K562 (cell line): ENCODE data around the gene TULP1. TPM values are rescaled to one million over a fixed set of nuclear protein-coding genes. Genes with fewer than 3 reads are reported as not detected.

Experiments used
- CBX1 ChIP-seq: sonication (generic); IDR thresholded peaks from 2 replicates; pipeline ENCODE4 v1.6.1; 2016; ENCODE audit warnings: antibody characterized with exemption, low read depth, mild to moderate bottlenecking
- HLTF ChIP-seq: fragments of 450-650 bp; IDR thresholded peaks from 2 replicates; pipeline ENCODE4 v1.6.1; 2016
- PML ChIP-seq: IDR thresholded peaks from 2 replicates; pipeline ENCODE4 v1.6.1; 2012; ENCODE audit warnings: low read length, inconsistent platforms
- RBM25 ChIP-seq: fragments of 200-400 bp; formaldehyde crosslinking; IDR thresholded peaks from 2 replicates; pipeline ENCODE4 v1.6.1; 2018; ENCODE audit warnings: low read length, low read depth, moderate library complexity; ENCODE audit not compliant: severe bottlenecking
- SPI1 ChIP-seq: IDR thresholded peaks from 2 replicates; pipeline ENCODE4 v1.6.1; 2011; ENCODE audit warnings: low read depth, low read length, control low read depth, borderline replicate concordance
- TCF7L2 ChIP-seq: fragments of 150-350 bp; IDR thresholded peaks from 2 replicates; pipeline ENCODE4 v1.6.1; 2016; ENCODE audit warnings: low read depth, mild to moderate bottlenecking, low read length, moderate library complexity
- ZFP36 ChIP-seq: fragments of 150-350 bp; IDR thresholded peaks from 2 replicates; pipeline ENCODE4 v1.6.1; 2018; ENCODE audit warnings: low read length, low read depth; ENCODE audit not compliant: partially characterized antibody
- ZNF165 ChIP-seq: fragments of 250-450 bp; sonication (Bioruptor Pico); IDR thresholded peaks from 2 replicates; pipeline ENCODE4 v1.4.0; 2020; ENCODE audit warnings: borderline replicate concordance
- ZNF175 ChIP-seq: fragments of 200-800 bp; sonication (Bioruptor generic); IDR thresholded peaks from 2 replicates; pipeline ENCODE4 v1.6.1; 2016; ENCODE audit warnings: low read depth, mild to moderate bottlenecking, missing genetic modification characterization, missing compliant biosample characterization
- ZNF696 ChIP-seq: fragments of 250-450 bp; sonication (Bioruptor Pico); conservative IDR thresholded peaks from 2 replicates; pipeline ENCODE4 v1.4.0; 2020; ENCODE audit warnings: mild to moderate bottlenecking, moderate library complexity
- polyA plus RNA-seq, 8 experiments: library from polyadenylated mRNA; depleted of rRNA in 4 of 8; stranded (reverse) in 5 of 8; unstranded in 3 of 8; fragments of >200 nt; fragmentation: Nextera tagmentation in 2 of 8; fragmentation: Illumina TruSeq in 1 of 8; extraction: Ambion mirVana in 2 of 8; extraction: Trizol in 1 of 8; gene quantifications; 2 replicates each; pipeline versions ENCODE4 v1.2.1 to v1.2.3, GENCODE V29; 2011 to 2014; ENCODE audit warnings: inconsistent platforms in 1 of 8, missing spikeins in 1 of 8
- total RNA-seq, 7 experiments: library from RNA; depleted of rRNA in 6 of 7; stranded (reverse); fragments of >200 nt in 6 of 7; fragmentation: Illumina TruSeq in 2 of 7; extraction: Trizol in 2 of 7; gene quantifications; 2 replicates each; pipeline versions ENCODE4 v1.2.1 to v1.2.3, GENCODE V29; 2011 to 2021; ENCODE audit warnings: low replicate concordance in 1 of 7
- TF ChIP-seq, protein P1 (sequence below): fragments of 250-450 bp; sonication (Bioruptor Pico); IDR thresholded peaks from 2 replicates; pipeline ENCODE4 v1.5.0; 2021; ENCODE audit warnings: mild to moderate bottlenecking, moderate library complexity
- TF ChIP-seq, protein P2 (sequence below): fragments of 450-650 bp; IDR thresholded peaks from 2 replicates; pipeline ENCODE4 v1.6.1; 2018; ENCODE audit warnings: mild to moderate bottlenecking, low read depth; ENCODE audit not compliant: partially characterized antibody
- TF ChIP-seq, protein P3 (sequence below): fragments of 250-450 bp; sonication (Bioruptor Pico); IDR thresholded peaks from 2 replicates; pipeline ENCODE4 v1.4.0; 2020
- TF ChIP-seq, protein P4 (sequence below): IDR thresholded peaks from 2 replicates; pipeline ENCODE4 v1.6.1; 2016; ENCODE audit warnings: missing genetic modification characterization, missing compliant biosample characterization

The TULP1 gene
- total and polyA plus RNA-seq, 9 of the 15 experiments (the other 6 are each of a cell fraction or from before 2014, with no cell fraction given), result 0.06 to 0.17 (median 0.09) TPM; not detected in 6

DNA sequence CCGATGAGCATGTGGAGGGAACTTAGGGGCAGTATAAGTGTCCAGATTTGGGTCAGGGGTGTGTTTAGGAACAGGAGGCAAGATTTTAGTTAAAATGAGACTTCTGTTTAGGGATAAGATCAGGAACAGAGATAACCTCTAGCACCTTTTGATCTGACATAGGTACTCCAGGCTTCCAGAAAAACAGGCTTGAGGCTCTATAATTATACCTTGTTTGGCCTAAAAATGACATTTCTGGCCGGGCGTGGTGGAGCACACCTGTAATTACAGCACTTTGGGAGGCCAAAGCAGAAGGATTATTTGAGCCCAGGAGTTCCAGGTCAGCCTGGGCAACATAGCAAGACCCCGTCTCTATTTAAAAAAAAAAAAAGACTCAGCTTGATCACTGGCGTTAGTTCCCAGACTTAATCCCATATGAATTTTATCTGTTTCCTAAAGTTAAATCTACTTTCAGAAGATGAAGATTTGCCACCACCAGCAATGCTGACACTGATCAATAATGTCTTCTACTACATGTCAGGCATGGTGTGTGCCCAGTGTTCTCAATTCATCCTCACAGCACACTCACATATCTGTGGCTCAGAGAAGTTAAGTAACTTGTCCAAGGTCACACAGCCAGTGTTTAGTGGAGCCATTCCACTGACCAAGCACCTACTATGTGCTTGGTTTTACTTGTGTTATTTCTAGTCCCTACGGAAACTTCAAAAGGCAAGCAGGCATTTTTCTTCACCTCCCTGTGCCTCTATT lies 6.0 kb upstream of the TULP1 start (continued):
- TF ChIP-seq, protein P1, sequence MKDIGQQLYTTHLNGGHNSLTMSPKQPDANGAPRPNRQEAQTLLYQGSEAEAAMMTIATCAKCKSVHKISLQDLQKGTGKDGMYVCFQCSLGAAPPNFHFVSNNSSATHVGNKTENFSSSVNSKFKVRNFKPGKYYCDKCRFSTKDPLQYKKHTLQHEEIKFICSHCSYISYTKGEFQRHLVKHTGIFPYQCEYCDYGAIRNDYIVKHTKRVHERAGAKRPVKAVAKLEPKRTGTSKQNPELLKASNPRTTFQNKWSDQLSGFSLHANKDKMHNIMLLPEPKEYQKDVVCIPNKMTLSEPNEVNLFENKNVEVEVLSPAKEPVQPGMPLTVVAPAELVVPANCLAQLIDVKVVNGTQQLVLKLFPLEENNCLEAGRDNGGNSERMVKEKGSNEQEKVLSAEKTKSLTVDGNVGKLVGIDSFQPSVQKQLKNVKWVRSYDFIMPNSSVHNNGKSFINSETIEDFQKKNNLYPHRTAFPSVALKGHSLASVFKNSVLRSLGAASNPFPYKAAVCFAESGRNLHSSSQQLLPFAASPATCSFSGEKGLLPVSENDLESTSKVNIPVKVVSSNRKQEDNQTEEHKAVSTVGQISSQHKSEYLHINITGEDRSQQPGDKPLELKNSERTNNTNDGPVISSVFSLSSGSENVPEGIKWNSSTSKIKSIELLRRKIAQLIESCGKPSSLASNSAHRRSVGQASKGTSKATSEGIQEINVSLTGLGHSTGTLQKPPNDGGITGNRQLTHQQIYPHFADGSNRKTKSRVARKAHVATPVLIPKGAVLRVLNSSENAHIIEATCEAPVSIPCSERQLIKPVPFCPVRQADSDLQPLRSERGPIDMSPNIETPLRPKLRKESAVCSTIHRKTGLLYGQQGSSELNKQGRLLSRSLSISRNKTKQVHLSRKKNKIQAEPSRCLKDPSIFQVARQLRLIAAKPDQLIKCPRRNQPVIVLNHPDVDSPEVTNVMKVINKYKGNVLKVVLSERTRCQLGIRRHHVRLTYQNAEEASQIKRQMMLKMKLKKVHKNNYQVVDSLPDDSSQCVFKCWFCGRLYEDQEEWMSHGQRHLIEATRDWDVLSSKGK (CRISPR knock-in tag), result no peak
- TF ChIP-seq ZNF175, result no peak
- TF ChIP-seq SPI1, result no peak
- TF ChIP-seq, protein P2, sequence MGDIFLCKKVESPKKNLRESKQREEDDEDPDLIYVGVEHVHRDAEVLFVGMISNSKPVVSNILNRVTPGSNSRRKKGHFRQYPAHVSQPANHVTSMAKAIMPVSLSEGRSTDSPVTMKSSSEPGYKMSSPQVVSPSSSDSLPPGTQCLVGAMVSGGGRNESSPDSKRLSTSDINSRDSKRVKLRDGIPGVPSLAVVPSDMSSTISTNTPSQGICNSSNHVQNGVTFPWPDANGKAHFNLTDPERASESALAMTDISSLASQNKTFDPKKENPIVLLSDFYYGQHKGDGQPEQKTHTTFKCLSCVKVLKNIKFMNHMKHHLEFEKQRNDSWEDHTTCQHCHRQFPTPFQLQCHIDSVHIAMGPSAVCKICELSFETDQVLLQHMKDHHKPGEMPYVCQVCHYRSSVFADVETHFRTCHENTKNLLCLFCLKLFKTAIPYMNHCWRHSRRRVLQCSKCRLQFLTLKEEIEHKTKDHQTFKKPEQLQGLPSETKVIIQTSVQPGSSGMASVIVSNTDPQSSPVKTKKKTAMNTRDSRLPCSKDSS, result no peak
- peak; percentile 55; the same call in 1 of the 2 replicates for TF ChIP-seq CBX1
- no peak for TF ChIP-seq ZNF165
- TF ChIP-seq TCF7L2, result no peak
- TF ChIP-seq PML, result no peak
- TF ChIP-seq RBM25, result peak; percentile 90
- TF ChIP-seq, protein P3, sequence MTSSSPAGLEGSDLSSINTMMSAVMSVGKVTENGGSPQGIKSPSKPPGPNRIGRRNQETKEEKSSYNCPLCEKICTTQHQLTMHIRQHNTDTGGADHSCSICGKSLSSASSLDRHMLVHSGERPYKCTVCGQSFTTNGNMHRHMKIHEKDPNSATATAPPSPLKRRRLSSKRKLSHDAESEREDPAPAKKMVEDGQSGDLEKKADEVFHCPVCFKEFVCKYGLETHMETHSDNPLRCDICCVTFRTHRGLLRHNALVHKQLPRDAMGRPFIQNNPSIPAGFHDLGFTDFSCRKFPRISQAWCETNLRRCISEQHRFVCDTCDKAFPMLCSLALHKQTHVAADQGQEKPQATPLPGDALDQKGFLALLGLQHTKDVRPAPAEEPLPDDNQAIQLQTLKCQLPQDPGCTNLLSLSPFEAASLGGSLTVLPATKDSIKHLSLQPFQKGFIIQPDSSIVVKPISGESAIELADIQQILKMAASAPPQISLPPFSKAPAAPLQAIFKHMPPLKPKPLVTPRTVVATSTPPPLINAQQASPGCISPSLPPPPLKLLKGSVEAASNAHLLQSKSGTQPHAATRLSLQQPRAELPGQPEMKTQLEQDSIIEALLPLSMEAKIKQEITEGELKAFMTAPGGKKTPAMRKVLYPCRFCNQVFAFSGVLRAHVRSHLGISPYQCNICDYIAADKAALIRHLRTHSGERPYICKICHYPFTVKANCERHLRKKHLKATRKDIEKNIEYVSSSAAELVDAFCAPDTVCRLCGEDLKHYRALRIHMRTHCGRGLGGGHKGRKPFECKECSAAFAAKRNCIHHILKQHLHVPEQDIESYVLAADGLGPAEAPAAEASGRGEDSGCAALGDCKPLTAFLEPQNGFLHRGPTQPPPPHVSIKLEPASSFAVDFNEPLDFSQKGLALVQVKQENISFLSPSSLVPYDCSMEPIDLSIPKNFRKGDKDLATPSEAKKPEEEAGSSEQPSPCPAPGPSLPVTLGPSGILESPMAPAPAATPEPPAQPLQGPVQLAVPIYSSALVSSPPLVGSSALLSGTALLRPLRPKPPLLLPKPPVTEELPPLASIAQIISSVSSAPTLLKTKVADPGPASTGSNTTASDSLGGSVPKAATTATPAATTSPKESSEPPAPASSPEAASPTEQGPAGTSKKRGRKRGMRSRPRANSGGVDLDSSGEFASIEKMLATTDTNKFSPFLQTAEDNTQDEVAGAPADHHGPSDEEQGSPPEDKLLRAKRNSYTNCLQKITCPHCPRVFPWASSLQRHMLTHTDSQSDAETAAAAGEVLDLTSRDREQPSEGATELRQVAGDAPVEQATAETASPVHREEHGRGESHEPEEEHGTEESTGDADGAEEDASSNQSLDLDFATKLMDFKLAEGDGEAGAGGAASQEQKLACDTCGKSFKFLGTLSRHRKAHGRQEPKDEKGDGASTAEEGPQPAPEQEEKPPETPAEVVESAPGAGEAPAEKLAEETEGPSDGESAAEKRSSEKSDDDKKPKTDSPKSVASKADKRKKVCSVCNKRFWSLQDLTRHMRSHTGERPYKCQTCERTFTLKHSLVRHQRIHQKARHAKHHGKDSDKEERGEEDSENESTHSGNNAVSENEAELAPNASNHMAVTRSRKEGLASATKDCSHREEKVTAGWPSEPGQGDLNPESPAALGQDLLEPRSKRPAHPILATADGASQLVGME (CRISPR knock-in tag), result no peak
- peak; percentile 71 for TF ChIP-seq ZFP36
- TF ChIP-seq, protein P4, sequence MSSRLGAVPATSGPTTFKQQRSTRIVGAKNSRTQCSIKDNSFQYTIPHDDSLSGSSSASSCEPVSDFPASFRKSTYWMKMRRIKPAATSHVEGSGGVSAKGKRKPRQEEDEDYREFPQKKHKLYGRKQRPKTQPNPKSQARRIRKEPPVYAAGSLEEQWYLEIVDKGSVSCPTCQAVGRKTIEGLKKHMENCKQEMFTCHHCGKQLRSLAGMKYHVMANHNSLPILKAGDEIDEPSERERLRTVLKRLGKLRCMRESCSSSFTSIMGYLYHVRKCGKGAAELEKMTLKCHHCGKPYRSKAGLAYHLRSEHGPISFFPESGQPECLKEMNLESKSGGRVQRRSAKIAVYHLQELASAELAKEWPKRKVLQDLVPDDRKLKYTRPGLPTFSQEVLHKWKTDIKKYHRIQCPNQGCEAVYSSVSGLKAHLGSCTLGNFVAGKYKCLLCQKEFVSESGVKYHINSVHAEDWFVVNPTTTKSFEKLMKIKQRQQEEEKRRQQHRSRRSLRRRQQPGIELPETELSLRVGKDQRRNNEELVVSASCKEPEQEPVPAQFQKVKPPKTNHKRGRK (tag), result no peak
- no peak for TF ChIP-seq ZNF696 (CRISPR knock-in tag)
- no peak for TF ChIP-seq HLTF
